HG03039 (cell line): ENCODE data around the gene CSNK1G1.
"Not testable (repeated sequence)": the region's sequence is repeated elsewhere in the genome, so short reads cannot be mapped to it uniquely, and the experiment has no call there.

ENCODE experiments used
- ATAC-seq: cut with Tn5 transposase; IDR thresholded peaks from one replicate; pipeline ENCODE4 v1.9.1; 2021; ENCODE audit warnings: mild to moderate bottlenecking, moderate library complexity; ENCODE audit not compliant: unreplicated experiment

CSNK1G1 gene

GRCh38 chr15:64246364-64247189 is 109.4 kb downstream of the CSNK1G1 start:
- peak; percentile 86 for ATAC-seq

- no peak for ATAC-seq
These were observed 110.6 kb downstream of the CSNK1G1 start for GRCh38 chr15:64245405-64245804.

- ATAC-seq: no peak
These were observed 118.3 kb downstream of the CSNK1G1 start for GRCh38 chr15:64237677-64238076.

- ATAC-seq: no peak
These were observed 119.6 kb downstream of the CSNK1G1 start for GRCh38 chr15:64236156-64236894.

GRCh38 chr15:64235552-64235951 is 120.4 kb downstream of the CSNK1G1 start:
- ATAC-seq: no peak

- no peak for ATAC-seq
These were observed 122.7 kb downstream of the CSNK1G1 start for GRCh38 chr15:64233299-64233698.

- ATAC-seq: no peak
These were observed 123.6 kb downstream of the CSNK1G1 start for GRCh38 chr15:64232400-64232799.

- no peak for ATAC-seq
These were observed 126.7 kb downstream of the CSNK1G1 start for GRCh38 chr15:64229129-64229724.

GRCh38 chr15:64225804-64226203 is 130.2 kb downstream of the CSNK1G1 start:
- ATAC-seq: no peak

GRCh38 chr15:64224511-64224910 is 131.5 kb downstream of the CSNK1G1 start:
- ATAC-seq: no peak

GRCh38 chr15:64223882-64224281 is 132.1 kb downstream of the CSNK1G1 start:
- no peak for ATAC-seq

- ATAC-seq: no peak
These were observed 133.2 kb downstream of the CSNK1G1 start for GRCh38 chr15:64222573-64223366.

- ATAC-seq: not testable (repeated sequence)
These were observed 134.1 kb downstream of the CSNK1G1 start for GRCh38 chr15:64221911-64222310.

GRCh38 chr15:64217429-64217750 is 138.6 kb downstream of the CSNK1G1 start:
- not testable (repeated sequence) for ATAC-seq

GRCh38 chr15:64216730-64217428 is 139.1 kb downstream of the CSNK1G1 start:
- no peak for ATAC-seq

GRCh38 chr15:64216196-64216595 is 139.8 kb downstream of the CSNK1G1 start:
- no peak for ATAC-seq

- no peak for ATAC-seq
These were observed 142.3 kb downstream of the CSNK1G1 start for GRCh38 chr15:64213646-64214045.

- ATAC-seq: no peak
These were observed 144.3 kb downstream of the CSNK1G1 start for GRCh38 chr15:64211696-64212095.

- no peak for ATAC-seq
These were observed 145.6 kb downstream of the CSNK1G1 start for GRCh38 chr15:64210371-64210770.

GRCh38 chr15:64209680-64210334 is 146.2 kb downstream of the CSNK1G1 start:
- no peak for ATAC-seq
